Chondrocyte (in vitro differentiated cells): ENCODE data around the gene AGBL1. TPM values are rescaled to one million over a fixed set of nuclear protein-coding genes. Genes with fewer than 3 reads are reported as not detected.

Experiments used
- DNase-seq: peaks from one replicate; pipeline ENCODE4 v3.0.0; 2021; ENCODE audit warnings: mixed read lengths, low spot score
- H3K27ac Mint-ChIP-seq: one replicate; pipeline ENCODE4 v1.8.0; 2021; ENCODE audit warnings: mild to moderate bottlenecking, moderate library complexity, mixed read lengths; ENCODE audit not compliant: unreplicated experiment
- H3K27me3 Mint-ChIP-seq: 2 replicates; pipeline ENCODE4 v1.8.0; 2021; ENCODE audit warnings: low read depth, mixed read lengths
- H3K36me3 Mint-ChIP-seq: 2 replicates; pipeline ENCODE4 v1.8.0; 2021; ENCODE audit warnings: low read depth, mixed read lengths
- H3K4me1 Mint-ChIP-seq: 2 replicates; pipeline ENCODE4 v1.8.0; 2021; ENCODE audit warnings: low read depth, mild to moderate bottlenecking, mixed read lengths
- H3K4me3 Mint-ChIP-seq: one replicate; pipeline ENCODE4 v1.8.0; 2021; ENCODE audit warnings: mild to moderate bottlenecking, moderate library complexity, mixed read lengths; ENCODE audit not compliant: unreplicated experiment
- H3K9me3 Mint-ChIP-seq: 2 replicates; pipeline ENCODE4 v1.8.0; 2021; ENCODE audit warnings: low read depth, mixed read lengths
- total RNA-seq: library from RNA; stranded (reverse); gene quantifications from 3 replicates; pipeline ENCODE4 v1.2.1, GENCODE V29; 2021
- TF ChIP-seq, protein P1 (sequence below): fragments of 200-600 bp; sonication (generic); IDR thresholded peaks from 2 replicates; pipeline ENCODE4 v1.5.0; 2021; ENCODE audit warnings: antibody characterized with exemption, mild to moderate bottlenecking, moderate library complexity

The AGBL1 gene
- total RNA-seq, 1 donor from 2014 or later, result not detected

DNA sequence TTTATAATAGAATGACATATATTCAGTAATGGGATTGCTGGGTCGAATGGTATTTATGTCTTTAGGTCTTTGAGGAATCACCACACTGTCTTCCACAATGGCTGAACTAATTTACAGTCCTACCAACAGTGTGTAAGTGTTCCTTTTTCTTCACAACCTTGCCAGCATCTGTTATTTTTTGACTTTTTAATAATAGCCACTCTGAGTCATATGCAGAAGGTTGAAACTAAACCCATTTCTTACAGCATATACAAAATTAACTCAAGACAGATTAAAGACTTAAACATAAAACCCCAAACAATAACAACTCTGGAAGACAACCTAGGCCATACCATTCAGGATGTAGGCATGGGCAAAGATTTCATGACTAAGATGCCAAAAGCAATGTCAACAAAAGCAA is 671.4 kb downstream of the AGBL1 start:
- TF ChIP-seq, protein P1, sequence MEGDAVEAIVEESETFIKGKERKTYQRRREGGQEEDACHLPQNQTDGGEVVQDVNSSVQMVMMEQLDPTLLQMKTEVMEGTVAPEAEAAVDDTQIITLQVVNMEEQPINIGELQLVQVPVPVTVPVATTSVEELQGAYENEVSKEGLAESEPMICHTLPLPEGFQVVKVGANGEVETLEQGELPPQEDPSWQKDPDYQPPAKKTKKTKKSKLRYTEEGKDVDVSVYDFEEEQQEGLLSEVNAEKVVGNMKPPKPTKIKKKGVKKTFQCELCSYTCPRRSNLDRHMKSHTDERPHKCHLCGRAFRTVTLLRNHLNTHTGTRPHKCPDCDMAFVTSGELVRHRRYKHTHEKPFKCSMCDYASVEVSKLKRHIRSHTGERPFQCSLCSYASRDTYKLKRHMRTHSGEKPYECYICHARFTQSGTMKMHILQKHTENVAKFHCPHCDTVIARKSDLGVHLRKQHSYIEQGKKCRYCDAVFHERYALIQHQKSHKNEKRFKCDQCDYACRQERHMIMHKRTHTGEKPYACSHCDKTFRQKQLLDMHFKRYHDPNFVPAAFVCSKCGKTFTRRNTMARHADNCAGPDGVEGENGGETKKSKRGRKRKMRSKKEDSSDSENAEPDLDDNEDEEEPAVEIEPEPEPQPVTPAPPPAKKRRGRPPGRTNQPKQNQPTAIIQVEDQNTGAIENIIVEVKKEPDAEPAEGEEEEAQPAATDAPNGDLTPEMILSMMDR, result no peak
- no peak overlapping the region for H3K27ac Mint-ChIP-seq
- peaks cover 2% of the 10 kb centered on the region for H3K27me3 Mint-ChIP-seq
- H3K36me3 Mint-ChIP-seq, result no peaks in the 10 kb centered on the region
- DNase-seq, result no peak
- H3K4me1 Mint-ChIP-seq, result no peaks in the 10 kb centered on the region
- no peaks in the 10 kb centered on the region for H3K9me3 Mint-ChIP-seq
- H3K4me3 Mint-ChIP-seq, result no peak overlapping the region

DNA sequence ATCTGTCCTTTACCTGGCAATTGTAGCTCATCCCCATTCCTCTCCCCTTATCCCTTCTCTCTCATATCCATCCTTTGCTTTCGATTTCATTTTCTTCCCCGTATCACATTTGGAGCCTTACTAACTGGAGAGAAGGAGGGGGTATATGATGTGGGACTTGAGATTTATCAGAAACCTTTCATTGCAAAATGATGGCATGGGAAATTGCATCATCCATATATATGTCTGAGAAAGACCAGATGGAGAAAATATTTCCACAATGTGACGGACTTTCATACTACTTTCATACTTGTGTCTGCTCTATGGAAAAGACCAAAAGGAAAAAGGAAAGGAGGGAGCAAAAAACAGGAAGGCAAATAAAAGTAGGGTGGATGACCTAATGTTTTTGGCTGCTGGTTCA is 675.2 kb downstream of the AGBL1 start:
- TF ChIP-seq, protein P1, result no peak
- Mint-ChIP-seq H3K27me3 (peaks cover 2% of the 10 kb centered on the region), H3K4me3 (no peak overlapping the region), H3K4me1 (no peaks in the 10 kb centered on the region), H3K36me3 (no peaks in the 10 kb centered on the region), H3K9me3 (no peaks in the 10 kb centered on the region), H3K27ac (no peak overlapping the region)
- no peak for DNase-seq

DNA sequence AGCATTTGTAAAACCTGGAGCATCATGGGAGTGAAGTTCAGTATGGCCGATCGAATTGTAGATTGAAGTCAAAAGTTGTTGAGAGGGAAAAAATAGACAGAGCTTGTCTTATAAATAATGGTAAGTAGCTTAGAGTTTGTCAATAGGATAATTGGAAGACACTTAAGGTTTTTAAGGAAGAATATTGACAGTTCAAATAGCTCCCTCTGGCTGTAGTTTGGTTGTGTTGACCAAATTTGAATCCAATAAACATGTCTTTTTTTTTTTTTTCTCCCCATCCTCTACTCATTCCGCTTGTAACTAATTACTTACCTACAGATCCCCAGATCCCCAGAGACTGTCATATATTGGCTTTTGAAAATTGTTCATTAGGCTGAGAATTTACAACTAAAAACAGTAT is 677.0 kb downstream of the AGBL1 start:
- Mint-ChIP-seq H3K4me3 (no peak overlapping the region), H3K9me3 (no peaks in the 10 kb centered on the region), H3K4me1 (no peaks in the 10 kb centered on the region), H3K27me3 (no peaks in the 10 kb centered on the region), H3K27ac (no peak overlapping the region), H3K36me3 (no peaks in the 10 kb centered on the region)
- DNase-seq, result no peak
- TF ChIP-seq, protein P1, result peak; percentile 18

DNA sequence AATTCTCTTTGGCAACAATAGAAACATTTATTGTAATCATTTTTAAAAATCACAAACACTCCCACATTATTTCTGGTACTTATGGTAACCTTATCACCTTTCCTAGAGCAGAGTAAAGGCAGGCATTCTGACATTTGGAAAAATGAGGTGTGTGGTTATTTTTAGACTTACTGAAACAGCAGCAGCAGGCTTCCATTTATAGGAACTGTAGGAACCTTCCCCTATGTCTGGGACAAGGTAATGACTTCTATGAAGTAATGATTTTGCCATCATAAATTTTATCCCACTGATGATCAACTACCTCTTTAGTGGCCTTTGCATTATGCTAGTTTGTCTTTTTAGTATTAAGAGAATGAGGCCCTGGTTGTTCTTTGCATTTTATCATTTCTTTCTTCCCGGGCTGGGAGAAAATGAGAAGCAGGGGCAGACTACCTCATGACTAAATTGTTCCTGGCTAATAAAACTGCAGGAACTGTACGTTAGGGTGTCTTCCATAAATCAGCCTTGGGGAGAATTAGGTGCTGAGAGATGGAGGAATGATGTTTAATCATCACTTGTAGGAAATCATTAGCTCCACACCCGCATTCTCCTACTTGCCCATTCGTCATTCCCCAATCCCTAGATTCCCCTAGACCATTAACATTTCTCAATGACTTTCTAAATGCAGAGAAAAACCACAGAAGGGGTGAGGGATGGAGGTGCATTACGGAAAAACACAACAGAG is 680.3 kb downstream of the AGBL1 start:
- Mint-ChIP-seq H3K36me3 (no peaks in the 10 kb centered on the region), H3K27me3 (no peaks in the 10 kb centered on the region), H3K9me3 (no peaks in the 10 kb centered on the region), H3K4me1 (no peaks in the 10 kb centered on the region), H3K27ac (no peak overlapping the region), H3K4me3 (no peak overlapping the region)
- TF ChIP-seq, protein P1, result no peak
- DNase-seq, result no peak

DNA sequence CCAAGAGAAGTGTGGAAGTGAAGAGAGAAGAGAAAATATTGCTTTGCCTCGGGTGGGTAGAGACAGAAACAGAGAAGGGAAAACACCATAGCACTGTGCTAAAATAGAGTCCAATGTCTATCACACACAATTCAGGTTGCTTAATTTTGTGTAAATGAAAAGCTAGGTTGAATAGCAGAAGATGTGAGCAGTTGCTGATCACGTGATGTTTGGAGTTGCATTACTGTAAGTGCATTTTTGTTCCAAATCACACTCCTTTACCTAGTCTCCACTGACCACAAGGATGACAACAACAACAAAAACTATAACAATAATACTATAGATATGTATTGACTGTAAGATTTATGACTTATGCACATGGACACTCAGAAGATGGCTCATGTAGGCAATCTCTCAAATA is 683.2 kb downstream of the AGBL1 start:
- Mint-ChIP-seq H3K4me3 (no peak overlapping the region), H3K4me1 (no peaks in the 10 kb centered on the region), H3K27ac (no peak overlapping the region), H3K27me3 (no peaks in the 10 kb centered on the region), H3K36me3 (no peaks in the 10 kb centered on the region), H3K9me3 (no peaks in the 10 kb centered on the region)
- no peak for DNase-seq
- TF ChIP-seq, protein P1, result no peak
